NCI-H226 (cell line): ENCODE data around the gene DDR1.
"Not testable (repeated sequence)": the region's sequence is repeated elsewhere in the genome, so short reads cannot be mapped to it uniquely, and the experiment has no call there.

Source experiments
- DNase-seq: peaks from one replicate; pipeline ENCODE4 v3.0.0-alpha.2; 2015

DDR1 gene

GRCh38 chr6:30922447-30922852 is 38.1 kb downstream of the DDR1 start:
- DNase-seq = no peak

DNA sequence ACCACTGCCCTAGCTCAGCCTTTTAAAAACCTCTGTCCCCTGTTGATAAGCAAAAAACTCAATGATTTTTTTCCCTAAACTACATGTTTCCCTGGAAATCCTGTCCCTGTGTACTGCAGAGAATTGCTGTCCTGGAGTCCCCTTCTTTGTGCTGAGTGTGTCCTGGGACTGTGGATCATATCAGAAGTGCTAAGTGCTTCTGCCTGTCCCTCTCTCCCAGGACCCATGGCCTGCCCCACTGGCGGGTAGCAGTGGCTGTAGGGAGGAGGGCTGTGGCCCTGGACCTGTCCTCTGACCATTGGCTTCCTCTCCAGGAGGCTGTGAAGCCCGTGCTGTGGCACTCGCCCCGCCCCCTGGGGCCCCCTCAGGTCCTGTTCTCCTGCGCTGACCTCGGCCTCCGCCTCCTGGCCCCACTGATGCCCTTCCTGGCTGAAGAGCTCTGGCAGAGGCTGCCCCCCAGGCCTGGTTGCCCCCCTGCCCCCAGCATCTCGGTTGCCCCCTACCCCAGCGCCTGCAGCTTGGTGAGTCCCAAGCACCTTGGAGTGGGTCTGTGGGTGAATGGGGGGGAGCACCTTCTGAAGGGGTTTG is 39.8 kb downstream of the DDR1 start:
- DNase-seq = not testable (repeated sequence)

DNA sequence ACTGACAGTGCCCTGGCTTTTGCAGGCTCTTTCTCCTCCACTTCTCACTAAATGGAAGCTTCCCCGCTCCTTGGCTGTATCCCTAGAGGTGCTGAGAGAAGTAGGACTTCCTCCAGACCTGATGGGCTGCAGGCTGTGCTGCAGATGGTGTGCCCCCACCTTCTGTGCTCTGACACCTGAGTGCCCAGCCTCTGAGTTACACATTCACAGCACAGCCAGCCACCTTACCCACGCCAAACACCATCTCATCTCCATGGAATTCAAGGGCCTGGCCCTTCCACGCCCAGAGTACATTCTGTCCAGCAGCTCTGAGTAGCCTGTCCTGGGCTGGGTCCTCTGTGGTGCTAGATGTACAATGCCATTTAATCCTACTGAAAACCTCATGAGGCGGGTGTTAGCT is 42.3 kb downstream of the DDR1 start:
- DNase-seq = peak; percentile 58

GRCh38 chr6:30927080-30927479 is 42.8 kb downstream of the DDR1 start:
- not testable (repeated sequence) for DNase-seq

- DNase-seq = no peak
Observed at GRCh38 chr6:30928677-30929076, 44.4 kb downstream of the DDR1 start.

- no peak for DNase-seq
Observed at GRCh38 chr6:30930506-30930905, 46.2 kb downstream of the DDR1 start.

DNA sequence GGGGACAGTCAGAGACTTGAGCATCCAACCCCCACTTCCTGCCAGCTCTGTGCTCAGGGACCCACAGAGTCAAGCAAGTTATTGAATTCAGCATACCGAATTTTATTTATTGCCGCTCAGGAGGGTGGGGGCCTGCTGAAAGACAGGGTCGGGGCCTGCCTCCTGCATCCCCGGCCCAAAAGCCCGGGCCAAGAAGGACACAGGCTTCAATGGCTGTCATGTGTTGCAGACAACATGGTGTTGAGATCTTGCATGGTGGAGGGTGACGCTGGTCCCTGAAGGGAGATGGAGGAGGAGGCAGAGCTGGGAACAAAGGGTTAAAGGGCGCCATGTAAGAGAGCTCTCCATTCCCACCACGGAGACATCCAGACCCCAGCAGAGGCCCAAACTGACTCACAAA is 47.0 kb downstream of the DDR1 start:
- DNase-seq = no peak

DNA sequence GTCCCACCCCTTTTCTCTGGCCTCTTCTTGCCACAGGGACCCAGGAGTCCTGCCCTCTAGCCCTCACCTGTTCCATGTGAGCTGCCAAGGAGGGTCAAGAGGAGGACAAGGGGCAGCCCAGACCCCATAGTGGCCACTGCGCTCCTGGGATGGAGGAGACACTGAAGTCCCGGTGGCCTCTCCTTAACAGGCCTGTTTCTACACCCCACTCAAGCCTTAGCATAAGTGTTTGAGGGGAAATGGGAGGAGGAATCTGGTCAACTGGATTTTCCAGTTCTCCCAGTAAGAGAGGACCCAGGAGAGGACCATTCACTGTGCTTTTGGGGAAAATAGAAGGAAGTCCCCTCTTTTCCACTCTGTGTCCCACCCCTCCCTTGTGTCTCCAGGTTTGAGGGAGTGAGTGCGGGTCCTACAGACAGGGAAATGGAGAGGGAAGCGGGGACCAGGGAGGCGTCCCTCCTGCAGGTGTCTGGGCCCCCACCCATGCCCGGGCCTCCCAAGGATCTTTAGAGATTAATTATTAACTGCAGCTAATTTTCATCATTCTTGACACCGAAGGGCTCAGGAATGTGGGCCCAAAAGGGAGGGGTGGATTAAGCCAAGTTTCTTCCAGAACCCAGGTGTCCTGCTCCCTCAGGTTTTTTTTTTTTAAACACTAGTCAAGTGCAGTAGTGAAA is 47.8 kb downstream of the DDR1 start, which contains the start of gene SFTA2:
Gene SFTA2, minus strand, starts transcription at position 202 of the 677 bp plus-strand sequence. Its CDS starts 74 bp downstream, at position 128.
- no peak for DNase-seq

DNA sequence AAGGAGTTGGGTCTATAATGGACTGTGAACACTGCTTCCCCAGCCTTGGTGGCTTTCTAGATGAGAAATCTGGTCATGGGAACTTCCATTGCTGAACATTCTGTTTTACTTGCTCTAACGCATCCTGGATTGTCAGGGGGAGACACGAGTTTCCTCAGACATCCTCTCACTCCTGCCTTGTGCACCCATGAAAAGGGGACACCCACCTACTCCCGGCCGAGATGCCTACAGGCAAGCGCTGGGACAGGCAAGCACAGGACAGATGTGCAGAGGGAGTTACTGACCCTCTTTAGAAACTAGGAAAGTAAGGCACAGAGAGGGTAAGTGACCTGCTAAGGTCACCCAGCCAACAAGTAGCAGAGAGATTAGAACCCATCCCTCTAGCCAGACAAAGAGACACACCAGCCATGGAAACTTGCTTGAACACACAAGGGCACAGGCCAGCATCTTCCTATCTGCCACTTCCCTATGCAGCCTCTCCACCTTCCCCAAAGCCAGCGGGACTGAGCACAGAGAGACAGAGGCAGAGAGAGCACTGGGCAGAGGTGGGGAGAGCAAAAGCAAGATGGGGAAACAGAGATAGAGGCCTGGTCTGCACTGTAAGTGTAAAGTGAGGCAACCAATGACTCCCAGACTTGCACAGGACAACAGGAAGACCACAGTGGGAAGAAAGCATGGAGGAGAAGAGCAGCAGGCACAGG is 48.5 kb downstream of the DDR1 start:
- no peak for DNase-seq

GRCh38 chr6:30935018-30935417 is 50.7 kb downstream of the DDR1 start:
- peak; percentile 37 for DNase-seq

DNA sequence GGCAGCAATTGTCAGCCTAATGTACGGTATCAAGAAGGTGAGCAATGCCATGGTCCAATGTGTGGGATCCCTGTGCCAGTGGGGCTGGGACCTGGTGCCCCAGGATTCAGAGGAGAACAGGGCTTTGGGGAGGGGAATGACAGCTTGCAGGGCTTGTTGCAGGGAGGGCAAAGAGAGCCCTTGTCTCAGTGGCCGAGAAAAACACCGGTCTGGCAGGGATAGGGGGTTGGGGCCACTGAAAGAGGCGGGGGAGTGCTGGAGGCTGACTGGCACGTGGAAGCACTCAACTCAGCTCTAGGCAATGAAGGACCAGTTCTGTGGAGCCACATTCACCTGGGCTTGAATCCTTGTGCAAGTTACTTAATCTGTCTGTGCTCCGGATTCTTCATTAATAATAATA is 52.9 kb downstream of the DDR1 start:
- DNase-seq = no peak

- DNase-seq = no peak
Observed at GRCh38 chr6:30938730-30939129, 54.4 kb downstream of the DDR1 start.

- DNase-seq = peak; percentile 7
Observed at GRCh38 chr6:30939473-30939872, 55.2 kb downstream of the DDR1 start.

DNA sequence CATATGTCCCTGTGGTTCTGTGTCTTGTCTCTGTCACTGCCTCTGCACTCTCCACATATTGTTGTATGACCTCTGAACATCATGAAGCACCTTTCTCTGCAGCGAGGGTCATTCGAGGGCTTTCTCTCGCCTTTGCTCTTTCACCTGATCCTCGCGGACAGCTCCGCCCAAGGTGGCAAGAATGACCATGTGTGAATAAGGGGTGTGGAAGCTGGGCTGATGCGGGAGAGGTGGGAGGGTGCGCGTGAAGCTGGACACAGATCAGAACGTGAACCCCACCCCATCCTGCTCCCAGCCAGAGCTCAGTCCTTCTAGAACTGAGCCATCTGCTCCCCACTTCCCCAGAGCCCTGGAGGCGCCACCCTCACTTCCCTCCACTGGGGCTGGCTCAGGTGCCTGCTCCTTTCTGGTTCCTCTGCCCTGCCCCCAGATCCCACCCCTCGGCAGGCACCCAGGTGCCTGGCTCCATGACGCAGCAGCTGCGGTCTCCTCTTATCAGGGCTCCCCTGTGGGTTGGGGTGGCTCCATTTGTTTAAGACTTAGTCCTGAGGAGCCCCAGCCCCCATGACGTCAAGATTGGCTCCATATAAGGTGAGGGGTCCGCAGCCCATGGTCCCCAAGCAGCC is 56.2 kb downstream of the DDR1 start, which contains the start of gene MUCL3:
Gene MUCL3, plus strand, starts transcription at position 613 of the 626 bp plus-strand sequence. CDS start 27 bp downstream, outside the sequence.
- DNase-seq = no peak

DNA sequence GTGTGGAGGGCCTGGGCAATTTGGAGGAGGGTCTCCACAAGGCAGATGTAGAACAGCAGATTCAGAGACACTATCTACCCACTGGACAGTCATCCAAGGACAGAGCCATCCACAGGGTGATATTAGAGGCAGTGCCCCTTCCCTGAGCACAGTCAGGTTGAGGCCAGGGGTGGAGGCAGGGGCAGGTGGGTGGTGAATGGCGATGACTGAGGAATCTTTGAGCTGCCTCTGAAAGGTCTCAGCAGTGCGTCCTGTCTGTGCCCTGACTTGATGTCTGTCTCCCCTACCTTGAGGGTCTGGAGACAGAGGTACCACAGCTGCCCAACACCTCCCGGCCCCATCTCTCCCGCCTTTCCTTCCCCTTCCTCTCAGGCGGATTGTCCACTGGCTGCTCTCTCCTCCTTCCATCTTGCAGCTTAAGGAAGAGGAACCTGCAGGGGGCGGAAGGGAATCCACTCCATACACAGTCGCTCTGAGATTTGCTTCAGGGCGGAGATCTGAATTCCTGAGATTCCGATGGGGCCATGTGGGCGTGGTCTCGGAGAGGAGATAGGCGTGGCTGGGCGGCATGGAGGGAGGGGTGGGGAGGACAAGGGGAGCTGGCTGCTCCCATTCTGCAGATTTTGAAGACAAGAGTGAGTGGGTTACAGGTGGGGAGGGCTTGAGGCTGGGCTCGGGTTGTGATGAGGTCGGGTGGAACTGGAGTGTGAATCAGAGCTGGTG is 58.2 kb downstream of the DDR1 start:
- peak; percentile 87 for DNase-seq

- no peak for DNase-seq
Observed at GRCh38 chr6:30944051-30944450, 59.7 kb downstream of the DDR1 start.

- no peak for DNase-seq
Observed at GRCh38 chr6:30945281-30945680, 61.0 kb downstream of the DDR1 start.

- DNase-seq = no peak
Observed at GRCh38 chr6:30947231-30947630, 62.9 kb downstream of the DDR1 start.

- DNase-seq = no peak
Observed at GRCh38 chr6:30948811-30949210, 64.5 kb downstream of the DDR1 start.
